Left renal pelvis (tissue), 4 donors: Measurements from ENCODE around the gene ZNF618. TPM values are rescaled to one million over a fixed set of nuclear protein-coding genes. Genes with fewer than 3 reads are reported as not detected.

Experiments used
- DNase-seq, 4 donors: peaks; one replicate each; pipeline ENCODE4 v3.0.0-alpha.2; 2013; ENCODE audit warnings: low read depth in 4 of 4, low spot score in 3 of 4
- polyA plus RNA-seq, 4 donors: library from polyadenylated mRNA; unstranded; fragments of 120-200 nt; gene quantifications; one replicate each; pipeline ENCODE4 v1.2.1, GENCODE V29; 2013; ENCODE audit not compliant: insufficient read length in 4 of 4

The ZNF618 gene
- polyA plus RNA-seq, 4 donors, result 29.8 to 42.8 (median 39.4) TPM

- DNase-seq, result no peak
Observed at GRCh38 chr9:113931777-113932176, 55.7 kb downstream of the ZNF618 start.

GRCh38 chr9:113932906-113933584 is 56.9 kb downstream of the ZNF618 start:
- DNase-seq, result no peak

GRCh38 chr9:113933671-113934070 is 57.6 kb downstream of the ZNF618 start:
- no peak for DNase-seq

- DNase-seq, result no peak
Observed at GRCh38 chr9:113934167-113934828, 58.2 kb downstream of the ZNF618 start.

- DNase-seq, result no peak
Observed at GRCh38 chr9:113934829-113935676, 58.9 kb downstream of the ZNF618 start.

GRCh38 chr9:113935677-113936380 is 59.7 kb downstream of the ZNF618 start:
- DNase-seq, result no peak

GRCh38 chr9:113940077-113940476 is 64.0 kb downstream of the ZNF618 start:
- DNase-seq, result no peak

GRCh38 chr9:113941056-113941455 is 64.9 kb downstream of the ZNF618 start:
- no peak for DNase-seq

- DNase-seq, result no peak
Observed at GRCh38 chr9:113941526-113941925, 65.4 kb downstream of the ZNF618 start.

- no peak for DNase-seq
Observed at GRCh38 chr9:113943112-113944009, 67.3 kb downstream of the ZNF618 start.

- DNase-seq, result no peak
Observed at GRCh38 chr9:113945784-113946183, 69.7 kb downstream of the ZNF618 start.

GRCh38 chr9:113946496-113947115 is 70.5 kb downstream of the ZNF618 start:
- no peak for DNase-seq

GRCh38 chr9:113947941-113948340 is 71.8 kb downstream of the ZNF618 start:
- no peak for DNase-seq

- no peak for DNase-seq
Observed at GRCh38 chr9:113948891-113949570, 72.9 kb downstream of the ZNF618 start.

- no peak for DNase-seq
Observed at GRCh38 chr9:113949571-113950078, 73.5 kb downstream of the ZNF618 start.

- no peak for DNase-seq
Observed at GRCh38 chr9:113950195-113951031, 74.3 kb downstream of the ZNF618 start.

- DNase-seq, result no peak
Observed at GRCh38 chr9:113951032-113951372, 74.9 kb downstream of the ZNF618 start.

- no peak for DNase-seq
Observed at GRCh38 chr9:113952676-113953075, 76.6 kb downstream of the ZNF618 start.
